CD4-positive, alpha-beta T cell (primary cell): ENCODE data around the gene ARID4B. TPM values are rescaled to one million over a fixed set of nuclear protein-coding genes. Genes with fewer than 3 reads are reported as not detected.

Experiments used
- ATAC-seq: fragments of 200-7000 bp; cut with Tn5 transposase; one replicate; pipeline ENCODE4 v1.10.0; 2022; ENCODE audit warnings: mild to moderate bottlenecking; ENCODE audit not compliant: poor library complexity
- CTCF ChIA-PET: fragments of 350-600 bp; sonication (Branson Sonifier 250); formaldehyde crosslinking; loops from one replicate; lab custom pipeline; 2021; ENCODE audit warnings: antibody characterized with exemption, inconsistent platforms; lab: Charles Lee
- POLR2A ChIA-PET: fragments of 350-600 bp; sonication (Branson Sonifier 250); formaldehyde crosslinking; loops from one replicate; lab custom pipeline; 2021; ENCODE audit warnings: antibody characterized with exemption, inconsistent platforms; lab: Charles Lee
- DNase-seq, 14 experiments: peaks; one replicate each; pipeline ENCODE4 v3.0.0-alpha.2; 2013 to 2020; ENCODE audit warnings: mixed read lengths in 2 of 14
- H3K27ac ChIP-seq, 2 donors: one replicate each; pipeline versions ENCODE4 v1.5.1 to v1.7.0; 2013; ENCODE audit warnings: low read length in 2 of 2, low read depth in 1 of 2, mild to moderate bottlenecking in 1 of 2
- H3K27me3 ChIP-seq, 2 experiments: 1 replicate in 1 of 2; 2 replicates in 1 of 2; pipeline versions ENCODE4 v1.6.1 to v1.7.0; 2013; ENCODE audit warnings: low read length in 2 of 2, control low read depth in 1 of 2, mild to moderate bottlenecking in 1 of 2, moderate library complexity in 1 of 2; ENCODE audit not compliant: insufficient read depth in 2 of 2, control insufficient read depth in 1 of 2
- H3K36me3 ChIP-seq: one replicate; pipeline ENCODE4 v1.6.1; 2013; ENCODE audit warnings: low read length, control low read depth; ENCODE audit not compliant: insufficient read depth
- H3K4me1 ChIP-seq: one replicate; pipeline ENCODE4 v1.6.1; 2013; ENCODE audit warnings: low read length, control low read depth; ENCODE audit not compliant: insufficient read depth
- H3K4me3 ChIP-seq: one replicate; pipeline ENCODE4 v1.5.1; 2013; ENCODE audit warnings: mild to moderate bottlenecking, low read length, moderate library complexity
- H3K9me3 ChIP-seq, 2 experiments: 1 replicate in 1 of 2; 2 replicates in 1 of 2; pipeline versions ENCODE4 v1.6.1 to v1.7.0; 2013; ENCODE audit warnings: low read length in 2 of 2, mild to moderate bottlenecking in 2 of 2, control low read depth in 1 of 2, moderate library complexity in 1 of 2; ENCODE audit not compliant: control insufficient read depth in 1 of 2, insufficient read depth in 1 of 2
- H3K27ac Mint-ChIP-seq: one replicate; pipeline ENCODE4 v1.8.0; 2020; ENCODE audit warnings: mixed read lengths
- H3K27me3 Mint-ChIP-seq: one replicate; pipeline ENCODE4 v1.8.0; 2021; ENCODE audit warnings: mixed read lengths
- H3K36me3 Mint-ChIP-seq: one replicate; pipeline ENCODE4 v1.8.0; 2021; ENCODE audit warnings: low read depth, mixed read lengths
- H3K4me1 Mint-ChIP-seq: one replicate; pipeline ENCODE4 v1.8.0; 2021; ENCODE audit warnings: low read depth, mixed read lengths
- H3K4me3 Mint-ChIP-seq: one replicate; pipeline ENCODE4 v1.8.0; 2020; ENCODE audit warnings: mild to moderate bottlenecking, mixed read lengths
- H3K9me3 Mint-ChIP-seq: one replicate; pipeline ENCODE4 v1.8.0; 2020; ENCODE audit warnings: mixed read lengths
- CTCF ChIP-seq: fragments of 200-600 bp; IDR thresholded peaks from one replicate; pipeline ENCODE4 v1.8.0; 2022; ENCODE audit warnings: antibody characterized with exemption, mild to moderate bottlenecking
- intact Hi-C, 2 experiments: fragments of 100-400 bp; cut with DNase I in 1 of 2; cut with micrococcal nuclease in 1 of 2; formaldehyde crosslinking; loops; one replicate each; pipeline versions ENCODE4 v1.15.1 to v1.9.0; 2023 to 2025; cut with DNase I, micrococcal nuclease
- polyA plus RNA-seq, 2 donors: library from polyadenylated mRNA; unstranded; fragments of 120-200 nt; gene quantifications; one replicate each; pipeline ENCODE4 v1.2.1, GENCODE V29; 2013
- total RNA-seq, 174 experiments: library from RNA in 2 of 174; stranded (reverse) in 2 of 174; gene quantifications; one replicate each; pipeline ENCODE4 v1.2.3 and lab custom pipeline; 2021 to 2026

The ARID4B gene
- total RNA-seq: 100 to 1,000 TPM; 127 to 130 TPM
- polyA plus RNA-seq (2013, experiment 1 of 2): 47.6 TPM
- polyA plus RNA-seq (2013, experiment 2 of 2): 58.7 TPM
- 84.5 to 715 (median 259) reads per million in 172 experiments for total RNA-seq (lab: John Stamatoyannopoulos, UW)

DNA sequence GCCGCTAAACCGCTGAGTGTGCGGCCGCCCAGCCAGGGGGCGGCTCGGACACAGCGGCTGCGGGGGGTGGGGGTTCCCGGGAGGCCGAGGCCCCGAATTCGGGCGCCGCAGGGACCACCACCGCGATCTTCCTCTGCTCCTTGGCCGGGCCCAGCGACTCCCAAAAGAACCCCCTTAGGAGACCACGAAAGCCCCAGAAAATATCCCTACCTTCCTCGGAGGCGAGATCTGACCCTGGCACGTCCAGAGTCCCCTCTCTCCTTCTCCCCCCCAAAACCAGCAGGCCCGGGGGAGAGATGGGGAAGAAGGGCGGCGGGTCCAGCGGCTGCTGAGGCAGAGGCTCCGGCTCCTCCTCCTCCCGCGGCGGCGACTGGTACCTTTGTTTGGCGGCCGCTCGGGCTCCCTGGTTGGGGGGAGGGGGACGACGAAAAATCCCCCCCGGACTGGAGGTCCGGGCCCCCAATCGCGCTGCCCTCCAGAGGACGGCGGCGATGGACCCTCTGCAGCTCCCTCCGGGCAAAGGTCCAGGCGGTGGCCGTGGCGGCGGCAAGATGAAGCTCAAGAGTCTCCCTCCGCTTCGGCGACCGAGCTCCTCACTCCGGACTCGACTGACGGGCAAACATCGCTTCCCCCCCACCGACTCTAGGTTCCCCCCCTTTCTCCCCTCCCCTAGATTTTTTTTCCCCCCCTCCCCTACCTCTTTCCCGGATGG lies at the start of gene ARID4B:
Gene ARID4B (minus strand): TSS at position 621 of the 712 bp plus-strand sequence. CDS start 1,260 bp downstream, outside the sequence.
- intact Hi-C loops: loop anchor here (2.0 to 10.0 kb wide), 10 partner anchors 17 to 953 kb away; partner anchors contain the start of genes B3GALNT2 (in 1 of the 2), COA6 (in 1 of the 2), RBM34 (in 1 of the 2) and TBCE (in 1 of the 2)
- TF ChIP-seq CTCF: no peak
- CTCF ChIA-PET: interaction anchor here (1.1 to 1.4 kb wide), 3 partner anchors 9 to 74 kb away, joined by 3 to 4 read pairs (median 3); no protein-coding TSS in a partner anchor

DNA sequence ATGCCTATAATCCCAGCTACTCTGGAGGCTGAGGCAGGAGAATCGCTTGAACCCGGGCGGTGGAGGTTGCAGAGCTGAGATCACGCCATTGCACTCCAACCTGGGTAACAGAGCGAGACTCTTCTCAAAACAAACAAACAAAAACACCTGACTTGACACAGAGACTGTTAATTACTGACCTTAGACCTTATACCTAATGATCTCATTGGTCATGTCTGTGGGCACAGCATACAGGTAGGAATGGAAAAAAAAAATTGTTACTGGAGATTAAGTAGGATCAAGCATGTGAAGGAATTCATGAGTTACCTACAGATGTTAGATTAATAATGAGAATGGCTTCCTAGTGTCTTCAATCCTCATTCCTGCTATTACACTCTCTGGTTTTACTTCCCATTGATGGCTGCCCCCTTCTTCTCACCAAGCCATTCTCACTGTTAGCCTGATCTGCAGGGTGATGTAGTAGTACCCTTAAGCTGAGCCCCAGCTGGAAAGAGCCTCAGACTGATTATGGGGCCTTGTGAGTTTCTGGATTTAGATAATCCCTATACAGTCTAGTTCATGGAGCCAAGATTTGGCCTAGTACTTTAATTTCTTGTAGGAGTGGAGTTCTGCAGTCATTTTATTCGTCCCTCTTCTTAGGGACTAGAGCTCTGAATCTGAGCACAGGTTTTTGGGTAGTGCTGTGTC lies 48.1 kb upstream of the ARID4B start:
- no peaks in the 10 kb centered on the region for H3K27me3 Mint-ChIP-seq
- H3K36me3 ChIP-seq: peaks cover 28% of the 10 kb centered on the region
- H3K4me1 ChIP-seq: no peaks in the 10 kb centered on the region
- no peak for TF ChIP-seq CTCF
- ChIA-PET CTCF (interaction anchor here (0.9 kb wide), 1 partner anchor 18 kb away, joined by 3 read pairs; no protein-coding TSS in a partner anchor), POLR2A (no interaction called here)
- DNase-seq (no peak), ATAC-seq (no peak)
- no peak overlapping the region for H3K4me3 ChIP-seq
- peaks cover 11% of the 10 kb centered on the region for H3K4me1 Mint-ChIP-seq
- no peaks in the 10 kb centered on the region for H3K27me3 ChIP-seq
- H3K9me3 ChIP-seq: no peaks in the 10 kb centered on the region
- intact Hi-C loops: no loop called here
- peaks cover 48% of the 10 kb centered on the region for H3K36me3 Mint-ChIP-seq
- no peak overlapping the region for H3K27ac Mint-ChIP-seq
- H3K27ac ChIP-seq: no peak overlapping the region
- no peak overlapping the region for H3K4me3 Mint-ChIP-seq
- no peaks in the 10 kb centered on the region for H3K9me3 Mint-ChIP-seq

More for the DNA sequence above, at the start of gene ARID4B:
- H3K4me1 Mint-ChIP-seq: peaks cover 28% of the 10 kb centered on the region
- H3K36me3 ChIP-seq: peaks cover under 1% of the 10 kb centered on the region
- no peaks in the 10 kb centered on the region for H3K9me3 ChIP-seq
- H3K27me3 ChIP-seq: no peaks in the 10 kb centered on the region
- H3K27me3 Mint-ChIP-seq: no peaks in the 10 kb centered on the region
- H3K4me1 ChIP-seq: peaks cover 24% of the 10 kb centered on the region
- DNase-seq (peak in 2 of 14 experiments; percentile 60 to 69), ATAC-seq (no peak)
- no peak within 1 kb of the TSS for H3K27ac Mint-ChIP-seq
- H3K4me3 ChIP-seq: peak within 1 kb of the TSS; percentile 97
- H3K27ac ChIP-seq: peak within 1 kb of the TSS; percentile 96 to 98
- H3K36me3 Mint-ChIP-seq: peaks cover 38% of the 10 kb centered on the region
- peak within 1 kb of the TSS; percentile 99 for H3K4me3 Mint-ChIP-seq
- no peaks in the 10 kb centered on the region for H3K9me3 Mint-ChIP-seq
- POLR2A ChIA-PET: interaction anchor here (0.8 to 2.0 kb wide), 12 partner anchors 9 to 723 kb away, joined by 3 to 11 read pairs (median 4); partner anchors contain the start of genes B3GALNT2, RBM34, TBCE and TOMM20

GRCh38 chr1:235369802-235370201 lies 41.8 kb upstream of the ARID4B start:
- no peak for TF ChIP-seq CTCF
- Mint-ChIP-seq H3K36me3 (peaks cover 13% of the 10 kb centered on the region), H3K9me3 (no peaks in the 10 kb centered on the region), H3K27me3 (no peaks in the 10 kb centered on the region), H3K4me1 (peaks cover 41% of the 10 kb centered on the region), H3K4me3 (peak overlapping the region; percentile 59), H3K27ac (no peak overlapping the region)
- Histone ChIP-seq H3K27me3 (no peaks in the 10 kb centered on the region), H3K4me3 (no peak overlapping the region), H3K9me3 (no peaks in the 10 kb centered on the region), H3K36me3 (peaks cover 6% of the 10 kb centered on the region), H3K4me1 (peaks cover 11% of the 10 kb centered on the region), H3K27ac (no peak overlapping the region)
- ChIA-PET CTCF (no interaction called here), POLR2A (no interaction called here)
- DNase-seq (no peak), ATAC-seq (no peak)
- intact Hi-C loops: loop anchor here (5.0 kb wide), 3 partner anchors 38 to 43 kb away; partner anchors contain the start of genes ARID4B (in 1 of the 2) and GGPS1 (in 1 of the 2)
